HG02852 (cell line): ENCODE measurements around the gene ANGPT4.
"Not testable (repeated sequence)": the region's sequence is repeated elsewhere in the genome, so short reads cannot be mapped to it uniquely, and the experiment has no call there.

Source experiments
- ATAC-seq: cut with Tn5 transposase; IDR thresholded peaks from one replicate; pipeline ENCODE4 v1.9.1; 2021; ENCODE audit warnings: mild to moderate bottlenecking, moderate library complexity; ENCODE audit not compliant: unreplicated experiment

ANGPT4 gene

DNA sequence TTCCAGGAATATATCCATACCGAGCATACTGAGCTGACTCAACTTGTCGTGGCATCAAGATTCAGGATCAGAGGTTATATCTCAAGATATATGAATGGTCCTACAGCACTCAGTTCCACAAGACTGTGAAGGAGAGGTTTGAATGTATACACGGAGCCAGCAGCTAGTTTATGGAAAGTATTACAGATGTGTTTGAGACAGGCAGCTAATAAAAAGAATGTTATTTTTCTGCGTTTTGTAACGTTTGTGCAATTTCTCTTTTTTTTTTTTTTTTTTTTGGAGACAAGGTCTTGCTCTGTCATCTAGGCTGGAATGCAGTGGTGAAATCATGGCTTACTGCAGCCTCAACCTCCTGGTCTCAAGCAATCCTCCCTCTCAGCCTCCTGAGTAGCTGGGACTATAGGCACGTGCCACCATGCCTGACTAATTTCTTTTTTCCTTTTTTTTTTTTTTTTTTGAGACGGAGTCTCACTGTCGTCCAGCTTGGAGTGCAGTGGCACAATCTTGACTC, 86.1 kb downstream of the ANGPT4 start:
- no peak for ATAC-seq

DNA sequence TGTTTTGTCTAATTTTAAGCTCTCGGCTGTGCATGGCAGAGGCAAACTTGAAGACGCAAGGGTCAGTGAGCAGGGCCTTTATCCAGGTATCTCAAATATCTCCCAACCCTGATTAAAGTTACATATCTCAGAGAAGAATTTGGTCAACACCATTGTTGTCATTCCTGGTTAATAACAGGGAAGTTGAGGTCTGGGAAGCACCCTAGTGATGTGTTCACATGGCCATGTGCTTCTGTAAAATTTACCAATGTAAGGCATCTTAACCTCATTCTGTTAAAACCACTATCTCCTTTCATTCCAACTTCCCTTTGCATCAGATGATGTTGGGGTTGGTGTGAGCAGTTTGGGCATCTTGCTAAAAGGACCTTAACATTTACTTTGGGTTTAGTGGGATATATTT, 86.6 kb downstream of the ANGPT4 start:
- no peak for ATAC-seq

DNA sequence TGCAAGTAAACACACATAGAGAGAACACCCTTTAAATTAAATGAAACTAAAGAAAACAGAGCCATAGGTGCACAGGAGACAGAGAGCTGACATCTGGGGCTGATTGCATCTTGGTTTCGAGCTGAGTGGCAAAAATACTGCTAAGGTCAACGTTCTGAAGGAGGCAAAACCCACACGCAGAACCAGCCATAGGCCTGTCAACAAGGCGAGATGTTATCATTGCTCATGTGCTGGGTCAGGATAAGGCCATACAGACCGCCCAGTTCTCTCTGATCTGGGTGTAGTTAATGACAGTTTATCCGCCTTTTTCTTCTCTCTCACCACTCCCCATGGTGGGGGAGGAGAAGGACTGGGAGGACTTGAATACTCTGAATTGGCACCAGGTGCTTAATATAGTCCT, 87.1 kb downstream of the ANGPT4 start:
- no peak for ATAC-seq

DNA sequence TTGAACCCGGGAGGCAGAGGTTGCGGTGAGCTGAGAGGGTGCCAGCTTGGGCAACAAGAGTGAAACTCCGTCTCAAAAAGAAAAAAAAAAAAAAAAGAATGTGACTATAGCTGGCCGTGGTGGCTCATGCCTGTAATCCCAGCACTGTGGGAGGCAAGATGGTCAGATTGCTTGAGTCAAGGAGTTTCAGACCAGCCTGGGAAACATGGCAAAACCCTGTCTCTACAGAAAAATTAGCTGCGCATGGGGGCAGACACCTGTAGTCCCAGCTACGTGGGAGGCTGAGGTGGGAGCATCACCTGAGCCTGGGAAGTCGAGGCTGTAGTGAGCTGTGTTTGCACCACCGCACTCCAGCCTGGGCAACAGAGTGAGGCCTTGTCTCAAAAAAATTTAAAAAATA, 88.2 kb downstream of the ANGPT4 start:
- ATAC-seq, result not testable (repeated sequence)

DNA sequence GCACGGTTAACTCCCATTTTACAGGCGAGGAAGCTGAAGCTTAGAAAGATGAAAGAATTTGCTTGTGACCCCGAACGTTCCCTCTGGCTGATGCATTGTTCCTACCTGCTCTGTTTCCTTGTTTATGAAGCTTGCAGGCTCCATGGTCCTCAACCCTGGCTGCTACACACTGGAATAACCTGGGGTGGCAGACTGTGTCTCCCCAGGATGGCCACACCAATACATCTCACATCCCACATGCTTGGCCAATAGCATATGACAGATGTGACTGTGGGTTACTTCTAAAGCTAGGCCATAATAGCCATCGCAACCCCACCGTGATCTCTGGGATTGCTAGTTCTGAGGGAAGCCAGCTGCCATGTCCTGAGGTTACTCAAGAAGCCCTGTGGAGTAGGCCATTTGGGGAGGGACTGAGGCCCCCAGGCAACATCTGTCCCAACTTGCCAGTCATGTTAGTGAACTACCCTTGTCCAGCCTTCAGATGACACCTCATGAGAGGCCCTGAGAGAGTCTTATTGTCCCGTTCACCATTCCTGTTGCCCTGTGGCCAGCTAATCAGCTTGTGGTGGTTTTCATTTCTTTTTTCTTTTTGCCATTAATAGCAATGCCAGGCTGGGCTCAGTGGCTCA, 89.3 kb downstream of the ANGPT4 start:
- no peak for ATAC-seq

DNA sequence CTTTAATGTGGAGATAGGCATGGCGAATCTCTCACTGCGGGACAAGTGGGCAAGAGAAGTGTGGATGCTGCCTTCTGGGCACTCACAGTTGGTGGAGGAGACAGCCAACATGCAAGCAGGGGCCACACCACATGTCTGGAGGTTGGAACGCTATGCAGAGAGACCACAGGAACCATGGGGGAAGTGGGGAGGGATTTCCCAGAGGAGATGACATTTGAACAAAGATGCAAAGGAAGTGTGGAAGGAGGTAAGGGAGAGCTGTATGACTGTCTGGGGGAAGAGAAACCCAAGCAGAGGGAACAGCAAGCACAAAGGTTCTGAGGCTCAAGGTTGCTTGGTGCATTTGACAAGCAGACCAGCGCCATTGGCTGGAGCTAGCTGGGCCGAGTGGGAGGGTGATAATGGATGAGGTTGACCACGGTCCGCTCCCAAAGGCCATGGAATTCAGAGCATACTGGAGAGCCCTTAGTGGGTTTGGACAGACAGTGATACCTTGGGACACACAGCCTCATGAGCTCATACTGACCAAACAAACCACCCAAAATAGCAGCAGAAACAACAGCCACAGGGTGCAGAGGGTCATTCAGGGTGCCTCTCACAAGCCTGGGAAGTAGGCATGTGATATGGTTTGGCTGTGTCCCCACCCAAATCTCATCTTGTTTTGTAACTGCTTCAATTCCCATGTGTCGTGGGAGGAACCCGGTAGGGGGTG, 90.3 kb downstream of the ANGPT4 start:
- ATAC-seq, result no peak

DNA sequence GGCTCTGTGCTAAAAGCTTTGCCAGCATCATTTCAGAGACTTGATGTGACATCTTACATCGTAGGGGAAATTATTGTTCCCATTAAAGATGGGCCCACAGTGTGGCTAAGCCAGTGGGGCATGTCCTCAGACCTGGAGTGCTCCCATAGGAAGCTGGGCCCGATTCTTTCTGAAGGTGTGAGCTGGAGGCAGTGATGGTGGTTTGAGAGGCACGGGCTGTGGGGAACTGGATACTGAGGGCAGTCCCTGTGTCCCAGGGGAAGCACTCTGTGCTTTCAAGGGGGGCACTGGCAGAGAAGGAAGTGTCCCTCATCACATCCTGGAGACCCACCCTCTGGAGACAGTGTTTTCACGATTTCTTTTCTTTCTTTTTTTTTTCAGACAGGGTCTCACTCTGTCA, 91.2 kb downstream of the ANGPT4 start:
- no peak for ATAC-seq

DNA sequence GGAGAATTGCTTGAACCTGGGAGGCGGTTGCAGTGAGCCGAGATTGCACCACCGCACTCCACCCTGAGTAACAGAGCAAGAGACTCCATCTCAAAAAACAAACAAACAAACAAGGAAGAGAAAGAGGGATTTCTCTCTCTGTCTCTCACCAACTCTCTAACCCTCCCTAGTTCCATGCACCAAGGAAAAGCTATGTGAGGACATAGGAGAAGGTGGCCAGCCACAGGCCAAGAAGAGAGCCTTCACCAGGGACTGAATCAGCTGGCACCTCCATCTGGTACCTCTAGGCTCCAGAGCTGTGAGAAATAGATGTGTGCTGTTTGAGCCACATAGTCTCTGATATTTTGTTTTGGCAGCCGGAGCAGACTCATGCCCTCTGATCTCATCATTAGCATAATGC, 91.6 kb downstream of the ANGPT4 start:
- no peak for ATAC-seq

DNA sequence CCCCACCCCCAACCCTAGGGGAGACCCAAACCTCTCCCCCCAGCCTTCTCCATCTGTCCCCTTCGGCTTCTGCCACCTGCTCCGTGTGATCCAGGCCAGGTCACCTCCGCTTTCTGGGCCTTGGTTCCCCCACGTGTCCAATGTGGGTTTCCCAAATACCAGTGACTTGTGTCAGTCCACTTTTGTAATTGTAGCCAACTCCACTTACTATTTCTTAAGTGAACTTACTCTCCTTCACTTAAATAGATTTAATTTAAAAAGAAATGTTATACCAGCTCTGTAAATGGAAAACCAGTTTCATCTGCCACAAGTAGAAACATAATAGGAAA, 92.6 kb downstream of the ANGPT4 start:
- no peak for ATAC-seq

DNA sequence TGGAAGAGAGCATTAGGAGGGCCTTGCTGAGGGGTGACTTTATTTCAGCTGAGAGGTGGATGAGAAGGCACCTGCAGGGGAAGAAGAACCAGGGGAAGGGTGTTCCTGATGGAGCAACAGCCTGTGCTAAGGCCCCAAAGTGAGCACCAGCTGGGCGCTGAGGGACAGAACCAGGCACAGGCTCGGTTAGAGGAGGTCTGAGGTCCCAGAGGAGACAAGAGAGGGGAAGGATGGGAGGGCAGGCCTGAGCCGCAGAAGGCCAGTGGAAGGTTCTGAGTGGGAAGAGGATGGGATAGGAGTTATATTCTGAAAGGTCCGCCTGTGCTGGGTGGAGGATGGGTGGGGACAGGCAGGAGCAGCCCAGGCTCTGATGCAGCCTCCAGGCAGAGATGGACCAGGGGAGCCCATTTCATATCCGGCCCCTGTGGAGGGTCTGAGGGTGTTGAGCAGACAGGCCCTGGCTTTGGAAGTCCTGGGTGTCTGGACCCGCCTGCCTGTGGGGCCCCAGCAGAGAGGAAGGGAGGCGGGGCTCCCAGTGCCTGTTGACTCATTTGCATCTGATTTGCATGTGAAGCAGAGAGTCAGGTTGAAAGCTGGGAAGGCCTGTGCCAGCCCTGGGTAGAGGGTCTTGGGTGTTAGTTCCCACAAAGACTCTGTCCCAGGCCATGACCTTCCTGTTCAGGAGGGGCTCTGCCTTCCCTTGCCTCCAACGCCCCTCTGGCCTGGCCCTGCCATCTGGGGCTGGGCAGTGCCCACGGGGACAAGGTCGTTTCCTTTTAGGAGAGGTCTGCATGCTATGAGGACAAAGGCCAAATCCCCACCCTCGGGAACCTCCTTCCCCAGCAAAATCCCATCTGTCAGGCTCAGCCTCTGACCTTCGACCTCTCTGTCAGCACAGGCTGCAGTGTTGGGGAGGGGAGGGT, 93.2 kb downstream of the ANGPT4 start:
- no peak for ATAC-seq

DNA sequence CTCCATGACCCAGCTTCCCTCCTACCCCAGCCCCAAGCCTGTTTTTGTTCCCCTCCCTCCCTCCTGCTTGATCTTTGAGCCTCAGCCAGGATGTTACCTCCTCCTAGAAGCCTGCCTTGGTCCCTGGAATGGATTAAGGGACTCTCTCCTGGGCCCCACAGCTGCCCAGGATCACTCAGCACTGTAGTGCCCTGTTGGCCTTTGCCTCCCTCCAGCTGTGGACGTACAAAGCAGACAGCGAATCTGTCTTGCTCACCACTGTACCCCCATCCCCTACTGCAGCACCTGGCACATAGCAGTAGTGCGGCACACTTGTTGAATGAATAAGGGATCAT, 94.4 kb downstream of the ANGPT4 start:
- no peak for ATAC-seq

DNA sequence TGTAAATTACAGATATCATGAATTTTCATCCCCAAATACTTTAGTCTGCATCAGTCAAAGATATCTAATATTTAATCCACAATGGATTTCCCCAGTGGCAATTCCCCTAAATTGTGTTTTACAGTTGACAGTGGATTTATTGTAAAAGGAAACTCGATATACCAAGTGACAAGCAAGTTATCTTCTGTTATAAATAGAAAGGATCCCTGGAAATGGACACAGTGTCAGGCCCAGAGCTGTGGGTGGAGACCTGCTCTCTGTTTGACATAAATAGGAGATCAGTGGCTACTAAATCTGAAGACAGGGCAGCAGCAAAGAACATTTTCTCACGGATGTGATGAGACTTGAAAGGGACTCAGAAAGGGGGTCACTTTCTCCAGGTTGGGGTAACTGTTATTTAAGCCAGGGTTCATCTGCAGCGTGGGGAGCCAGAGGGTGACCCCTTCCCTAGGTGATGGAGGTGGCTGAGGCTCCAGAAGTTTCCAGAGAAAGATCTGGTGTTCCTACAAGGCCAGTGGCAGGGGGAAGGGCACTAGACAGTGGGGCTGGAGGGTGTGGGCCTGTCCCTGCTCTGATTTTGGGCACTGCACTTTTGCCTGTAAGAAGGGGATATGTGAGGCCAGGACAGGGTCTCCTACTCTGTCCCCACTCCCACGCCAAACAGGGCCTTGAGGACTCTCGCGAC, 94.9 kb downstream of the ANGPT4 start:
- no peak for ATAC-seq

DNA sequence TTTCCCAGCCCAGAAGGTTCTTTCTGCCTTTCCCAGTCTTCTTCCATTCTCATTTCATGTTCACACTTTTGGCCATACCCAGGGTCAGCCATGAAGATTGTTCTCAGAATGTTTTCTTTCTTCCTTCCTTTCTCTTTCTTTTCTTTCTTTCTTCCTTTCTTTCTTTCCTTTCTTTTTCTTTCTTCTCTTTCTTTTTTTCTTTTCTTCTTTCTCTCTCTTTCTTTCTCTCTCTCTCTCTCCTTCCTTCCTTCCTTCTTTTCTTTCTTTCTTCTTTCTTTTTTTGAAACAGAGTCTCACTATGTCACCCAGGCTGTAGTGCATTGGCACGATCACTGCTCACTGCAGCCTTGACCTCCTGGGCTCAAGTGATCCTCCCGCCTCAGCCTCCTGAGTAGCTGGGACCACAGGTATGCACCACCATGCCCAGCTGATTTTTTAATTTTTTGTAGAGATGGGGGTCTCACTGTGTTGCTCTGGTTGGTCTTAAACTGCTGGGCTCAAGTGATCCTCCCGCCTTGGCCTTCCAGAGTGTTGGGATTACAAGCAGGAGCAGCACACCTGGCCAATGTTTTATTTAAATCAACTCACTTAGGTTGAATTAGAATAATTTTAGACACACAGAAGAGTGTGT, 95.7 kb downstream of the ANGPT4 start:
- ATAC-seq, result no peak
